Keratinocyte (primary cell): ENCODE results near the gene SSTR3. TPM values are rescaled to one million over a fixed set of nuclear protein-coding genes. Genes with fewer than 3 reads are reported as not detected.
A peak's percentile ranks its signal among the peaks of the same experiment; 100 is the strongest.

Experiments used
- DNase-seq: peaks from one replicate; pipeline ENCODE4 v3.0.0-alpha.2; 2011; ENCODE audit warnings: low read depth, missing footprints, low spot score
- FAIRE-seq: peaks from 2 replicates; lab custom pipeline; 2011; peaks lifted over from hg19 to GRCh38; lab: Jason Lieb, UNC
- H2AFZ ChIP-seq: 2 replicates; pipeline ENCODE4 v1.6.0; 2012; ENCODE audit warnings: low read length, control low read depth, inconsistent platforms; ENCODE audit not compliant: control insufficient read depth
- H3K27ac ChIP-seq: 2 replicates; pipeline ENCODE4 v1.5.1; 2011; ENCODE audit warnings: low read length; ENCODE audit not compliant: control insufficient read depth, insufficient read depth
- H3K27me3 ChIP-seq: 3 replicates; pipeline ENCODE4 v1.6.0; 2011; ENCODE audit warnings: low read length; ENCODE audit not compliant: control insufficient read depth, insufficient read depth; ENCODE audit errors: extremely low read depth
- H3K36me3 ChIP-seq, 2 experiments: 2 replicates in 1 of 2; 3 replicates in 1 of 2; pipeline ENCODE4 v1.5.1; 2011; ENCODE audit warnings: low read length in 2 of 2, mild to moderate bottlenecking in 1 of 2; ENCODE audit not compliant: control insufficient read depth in 2 of 2, insufficient read depth in 2 of 2; ENCODE audit errors: extremely low read depth in 1 of 2
- H3K4me1 ChIP-seq: 3 replicates; pipeline ENCODE4 v1.5.1; 2011; ENCODE audit warnings: low read length; ENCODE audit not compliant: control insufficient read depth, insufficient read depth; ENCODE audit errors: extremely low read depth
- H3K4me2 ChIP-seq: 3 replicates; pipeline ENCODE4 v1.6.0; 2011; ENCODE audit warnings: low read depth, low read length; ENCODE audit not compliant: control insufficient read depth, insufficient read depth; ENCODE audit errors: extremely low read depth
- H3K4me3 ChIP-seq, 3 experiments: fragments of 200-600 bp in 1 of 3; sonication (generic) in 1 of 3; 2 replicates in 2 of 3; 3 replicates in 1 of 3; pipeline ENCODE4 v1.5.1; 2011 to 2016; ENCODE audit warnings: low read length in 3 of 3, mild to moderate bottlenecking in 3 of 3, control low read depth in 2 of 3, inconsistent platforms in 1 of 3, low read depth in 1 of 3, mixed read lengths in 1 of 3, mixed run types in 1 of 3, moderate library complexity in 1 of 3; ENCODE audit not compliant: control insufficient read depth in 2 of 3, insufficient read depth in 2 of 3; ENCODE audit errors: extremely low read depth in 1 of 3
- H3K79me2 ChIP-seq: 2 replicates; pipeline ENCODE4 v1.6.0; 2012; ENCODE audit warnings: low read length; ENCODE audit not compliant: control insufficient read depth, insufficient read depth
- H3K9ac ChIP-seq: 3 replicates; pipeline ENCODE4 v1.6.0; 2011; ENCODE audit warnings: low read length; ENCODE audit not compliant: control insufficient read depth, insufficient read depth; ENCODE audit errors: extremely low read depth
- H3K9me1 ChIP-seq: 3 replicates; pipeline ENCODE4 v1.6.0; 2011; ENCODE audit warnings: low read length; ENCODE audit not compliant: control insufficient read depth, insufficient read depth; ENCODE audit errors: extremely low read depth
- H3K9me3 ChIP-seq: 2 replicates; pipeline ENCODE4 v1.5.1; 2012; ENCODE audit warnings: low read depth, low read length; ENCODE audit not compliant: control insufficient read depth
- H4K20me1 ChIP-seq: 3 replicates; pipeline ENCODE4 v1.6.0; 2011; ENCODE audit warnings: low read length; ENCODE audit not compliant: control insufficient read depth, insufficient read depth; ENCODE audit errors: extremely low read depth
- EZH2 ChIP-seq: IDR thresholded peaks from one replicate; pipeline ENCODE4 v1.6.1; 2012; ENCODE audit warnings: inconsistent platforms, mild to moderate bottlenecking, low read length, moderate library complexity
- dilution Hi-C: fragments of 300-500 bp; cut with MboI; formaldehyde crosslinking; loops from one replicate; pipeline ENCODE4 v1.7.0; 2020; ENCODE audit warnings: low sequenced_read_pairs; ENCODE audit not compliant: extremely low pct_ligation_motif_present
- polyA plus RNA-seq, 5 experiments: library from polyadenylated mRNA; depleted of rRNA in 3 of 5; stranded (reverse) in 3 of 5; stranded (forward) in 1 of 5; unstranded in 1 of 5; fragments of >200 nt; gene quantifications; 1 replicate in 1 of 5; 2 replicates in 3 of 5; 3 replicates in 1 of 5; pipeline versions ENCODE4 v1.2.1 to v1.2.3, GENCODE V29; 2011 to 2012; ENCODE audit warnings: missing spikeins in 2 of 5, low read depth in 1 of 5, low replicate concordance in 1 of 5
- TF ChIP-seq, protein P1 (sequence below), 3 experiments: IDR thresholded peaks in 1 of 3; conservative IDR thresholded peaks in 1 of 3; optimal IDR thresholded peaks in 1 of 3; 2 replicates in 2 of 3; 3 replicates in 1 of 3; pipeline versions ENCODE3 to v1.5.1; 2011; ENCODE audit warnings: low read length in 3 of 3, mild to moderate bottlenecking in 3 of 3, moderate library complexity in 2 of 3, control low read depth in 1 of 3, inconsistent platforms in 1 of 3; ENCODE audit not compliant: insufficient read depth in 2 of 3; ENCODE audit errors: extremely low read depth in 1 of 3

Gene SSTR3
- polyA plus RNA-seq, 1 donor (not counting 4 experiments of a cell fraction or from before 2014, with no cell fraction given), result not detected

DNA sequence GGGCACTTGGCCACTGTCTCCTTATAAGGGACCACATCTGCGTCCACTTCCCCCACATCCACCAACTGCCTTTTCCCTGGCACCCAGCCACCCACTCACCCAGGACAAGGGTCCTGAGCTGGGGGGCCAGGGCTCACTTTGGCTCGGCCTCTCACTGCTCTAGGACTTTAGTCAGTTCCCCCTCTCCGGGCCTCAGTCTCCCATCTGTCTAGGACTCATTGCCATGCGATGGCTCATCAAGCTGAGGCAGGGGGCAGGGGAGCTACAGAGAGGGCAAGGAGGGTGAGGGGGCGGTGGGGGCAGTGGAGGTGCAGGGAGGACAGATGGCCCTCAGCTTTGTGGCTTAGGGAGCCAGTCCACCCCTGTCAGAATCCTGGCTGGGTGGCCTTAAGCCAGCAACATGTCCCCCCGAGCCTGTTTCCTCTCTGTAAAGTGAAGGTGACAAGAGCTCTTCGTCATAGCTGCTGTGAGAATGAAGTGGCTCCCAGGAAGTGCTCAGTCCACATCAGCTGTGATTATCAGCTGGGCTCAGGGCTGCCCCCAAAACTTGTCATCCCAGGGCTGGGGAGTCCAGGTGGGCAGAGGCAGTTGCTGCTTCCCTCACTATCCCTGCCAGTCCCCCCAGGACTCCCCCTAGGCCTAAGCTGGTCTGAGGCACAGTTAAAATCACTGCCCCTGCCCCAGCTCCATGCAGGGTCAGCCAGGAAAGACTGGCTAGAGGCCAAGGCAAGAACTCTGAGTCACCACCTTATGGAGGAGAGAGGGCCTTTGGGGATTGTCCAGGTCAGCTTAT lies 16.9 kb upstream of the SSTR3 start:
- Histone ChIP-seq H3K4me3 (peak overlapping the region in 1 of 3 experiments; percentile 34), H4K20me1 (peaks cover 3% of the 10 kb centered on the region), H3K79me2 (no peaks in the 10 kb centered on the region), H3K9me1 (no peaks in the 10 kb centered on the region), H3K9ac (peak overlapping the region; percentile 25), H3K4me2 (peak overlapping the region; percentile 65), H2AFZ (no peak overlapping the region), H3K27ac (peak overlapping the region; percentile 59), H3K4me1 (peaks cover 33% of the 10 kb centered on the region), H3K27me3 (no peaks in the 10 kb centered on the region), H3K9me3 (no peaks in the 10 kb centered on the region), H3K36me3 (peaks cover 27 to 29% of the 10 kb centered on the region in 2 experiments)
- DNase-seq, result no peak
- FAIRE-seq, result peak; percentile 84
- dilution Hi-C loops, result no loop called here
- TF ChIP-seq, protein P1, sequence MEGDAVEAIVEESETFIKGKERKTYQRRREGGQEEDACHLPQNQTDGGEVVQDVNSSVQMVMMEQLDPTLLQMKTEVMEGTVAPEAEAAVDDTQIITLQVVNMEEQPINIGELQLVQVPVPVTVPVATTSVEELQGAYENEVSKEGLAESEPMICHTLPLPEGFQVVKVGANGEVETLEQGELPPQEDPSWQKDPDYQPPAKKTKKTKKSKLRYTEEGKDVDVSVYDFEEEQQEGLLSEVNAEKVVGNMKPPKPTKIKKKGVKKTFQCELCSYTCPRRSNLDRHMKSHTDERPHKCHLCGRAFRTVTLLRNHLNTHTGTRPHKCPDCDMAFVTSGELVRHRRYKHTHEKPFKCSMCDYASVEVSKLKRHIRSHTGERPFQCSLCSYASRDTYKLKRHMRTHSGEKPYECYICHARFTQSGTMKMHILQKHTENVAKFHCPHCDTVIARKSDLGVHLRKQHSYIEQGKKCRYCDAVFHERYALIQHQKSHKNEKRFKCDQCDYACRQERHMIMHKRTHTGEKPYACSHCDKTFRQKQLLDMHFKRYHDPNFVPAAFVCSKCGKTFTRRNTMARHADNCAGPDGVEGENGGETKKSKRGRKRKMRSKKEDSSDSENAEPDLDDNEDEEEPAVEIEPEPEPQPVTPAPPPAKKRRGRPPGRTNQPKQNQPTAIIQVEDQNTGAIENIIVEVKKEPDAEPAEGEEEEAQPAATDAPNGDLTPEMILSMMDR (optimal IDR thresholded peaks at IDR 0.05 in 1 of 3, IDR thresholded peaks at IDR 0.05 in 1 of 3, conservative IDR thresholded peaks at IDR 0.05 in 1 of 3; ENCODE audit: extremely low read depth in 1 of 3, insufficient read depth in 2 of 3, low read length in 3 of 3), result no peak
- TF ChIP-seq EZH2, result no peak

DNA sequence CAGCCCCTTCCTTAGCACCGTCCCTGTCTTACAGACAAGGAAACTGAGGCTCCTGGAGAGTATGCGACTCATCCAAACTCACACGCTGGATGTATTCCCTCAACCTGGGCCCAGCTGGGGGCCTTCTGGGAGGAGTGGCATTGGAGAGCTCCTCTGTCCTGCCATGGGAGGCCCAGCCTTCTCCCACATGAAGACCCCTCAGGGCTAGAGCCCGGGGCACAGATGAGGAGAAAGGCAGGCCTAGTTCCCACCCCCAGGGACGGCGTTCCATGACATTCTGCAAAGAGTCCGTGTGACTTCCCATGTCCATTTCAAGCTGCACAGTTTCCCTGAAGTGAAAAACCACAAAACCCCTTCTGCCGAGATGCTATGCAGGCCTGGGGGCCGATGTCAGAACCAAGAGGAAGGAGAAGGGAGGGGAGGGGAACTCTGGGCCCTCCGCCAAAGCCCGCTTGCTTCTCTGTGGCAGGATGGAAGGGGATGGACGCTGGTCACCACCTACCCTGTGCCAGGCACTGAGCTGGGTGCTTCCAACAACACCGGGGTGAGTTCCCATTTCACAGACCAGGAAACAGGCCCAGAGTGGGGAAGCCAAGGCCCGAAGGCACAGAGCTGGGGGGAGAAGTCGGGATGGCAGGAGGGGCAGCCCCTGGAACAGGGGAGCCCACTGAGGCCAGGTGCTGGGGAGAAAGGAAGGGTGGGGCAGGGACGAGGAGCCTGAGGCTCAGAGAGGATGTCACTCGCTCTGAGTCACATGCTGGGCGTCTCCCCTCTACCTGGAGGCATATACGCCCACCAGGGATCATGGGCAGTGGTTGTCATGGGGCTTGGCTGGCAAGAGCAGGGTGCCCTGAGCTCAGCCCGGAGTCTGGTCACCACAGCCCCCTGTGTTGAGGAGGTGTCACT lies 16.1 kb upstream of the SSTR3 start:
- H3K27ac ChIP-seq, result peak overlapping the region; percentile 59
- peak overlapping the region; percentile 1 for H3K9ac ChIP-seq
- DNase-seq (no peak), FAIRE-seq (peak; percentile 20)
- peaks cover 26 to 27% of the 10 kb centered on the region in 2 experiments for H3K36me3 ChIP-seq
- H3K79me2 ChIP-seq, result no peaks in the 10 kb centered on the region
- no peak overlapping the region for H3K4me3 ChIP-seq
- no peaks in the 10 kb centered on the region for H3K9me3 ChIP-seq
- no peak overlapping the region for H2AFZ ChIP-seq
- dilution Hi-C loops, result no loop called here
- peaks cover 28% of the 10 kb centered on the region for H3K4me1 ChIP-seq
- H4K20me1 ChIP-seq, result no peaks in the 10 kb centered on the region
- no peaks in the 10 kb centered on the region for H3K9me1 ChIP-seq
- H3K27me3 ChIP-seq, result no peaks in the 10 kb centered on the region
- peak overlapping the region; percentile 20 for H3K4me2 ChIP-seq
- TF ChIP-seq, protein P1 (optimal IDR thresholded peaks at IDR 0.05 in 1 of 3, IDR thresholded peaks at IDR 0.05 in 1 of 3, conservative IDR thresholded peaks at IDR 0.05 in 1 of 3; ENCODE audit: extremely low read depth in 1 of 3, insufficient read depth in 2 of 3, low read length in 3 of 3), result no peak
- no peak for TF ChIP-seq EZH2
